ENCODE measurements around the gene ZNF511. TPM values are rescaled to one million over a fixed set of nuclear protein-coding genes. Genes with fewer than 3 reads are reported as not detected.
A peak's percentile ranks its signal among the peaks of the same experiment; 100 is the strongest.

ZNF511 gene
- total RNA-seq, 4 donors from 2014 or later = 16.1 to 26.7 (median 17.7) TPM

- H3K27ac ChIP-seq = no peak overlapping the region
- TF ChIP-seq POLR2A (IDR thresholded peaks at IDR 0.05) = no peak
- TF ChIP-seq CTCF (IDR thresholded peaks at IDR 0.05) = no peak
- H3K4me3 ChIP-seq = no peak overlapping the region
- H3K27me3 ChIP-seq = peaks cover 8 to 87% (median 28%) of the 10 kb centered on the region in 4 donors
- H3K36me3 ChIP-seq = no peaks in the 10 kb centered on the region
- intact Hi-C loops (cut with DNase I) = no loop called here
- 75 to 82% methylated on average over 24 of the region's 30 CpGs for WGBS, 2 donors
- no peak for DNase-seq
- no peaks in the 10 kb centered on the region for H3K9me3 ChIP-seq
- H3K4me1 ChIP-seq = peaks cover 18 to 34% (median 24%) of the 10 kb centered on the region in 3 donors
Observed at GRCh38 chr10:133332936-133333699, 24.4 kb downstream of the ZNF511 start.

GRCh38 chr10:133334503-133335245 is 26.0 kb downstream of the ZNF511 start:
- H3K9me3 ChIP-seq = no peaks in the 10 kb centered on the region
- 27 to 34% methylated on average over 9 to 14 of the region's 51 CpGs for WGBS, 2 donors
- H3K27ac ChIP-seq = no peak overlapping the region
- H3K36me3 ChIP-seq = no peaks in the 10 kb centered on the region
- DNase-seq = no peak
- peaks cover 8 to 87% (median 26%) of the 10 kb centered on the region in 4 donors for H3K27me3 ChIP-seq
- H3K4me1 ChIP-seq = peaks cover 18 to 30% (median 21%) of the 10 kb centered on the region in 3 donors
- no peak for TF ChIP-seq CTCF (IDR thresholded peaks at IDR 0.05)
- TF ChIP-seq POLR2A (IDR thresholded peaks at IDR 0.05) = no peak
- peak overlapping the region; percentile 9 to 56 (median 38) for H3K4me3 ChIP-seq
- intact Hi-C loops (cut with DNase I) = no loop called here

- Histone ChIP-seq H3K4me1 (peaks cover 18 to 25% (median 18%) of the 10 kb centered on the region in 3 donors), H3K27me3 (peaks cover 8 to 91% (median 26%) of the 10 kb centered on the region in 4 donors), H3K36me3 (no peaks in the 10 kb centered on the region), H3K9me3 (no peaks in the 10 kb centered on the region), H3K4me3 (peak overlapping the region; percentile 9 to 56 (median 38)), H3K27ac (peak overlapping the region in 1 of 4 donors; percentile 17)
- intact Hi-C loops (cut with DNase I) = no loop called here
- no peak for DNase-seq
- TF ChIP-seq CTCF (IDR thresholded peaks at IDR 0.05) = no peak
- TF ChIP-seq POLR2A (IDR thresholded peaks at IDR 0.05) = no peak
- WGBS, 2 donors = 1% methylated on average over 18 to 22 of the region's 75 CpGs
Observed at GRCh38 chr10:133335246-133336117, 26.8 kb downstream of the ZNF511 start.

- WGBS, 2 donors = 0% methylated on average over 3 of the region's 41 CpGs; no CpG with 5 or more reads in 1 of the 2 donors
- Histone ChIP-seq H3K36me3 (no peaks in the 10 kb centered on the region), H3K4me3 (peak overlapping the region in 3 of 4 donors; percentile 31 to 56 (median 45)), H3K9me3 (no peaks in the 10 kb centered on the region), H3K4me1 (peaks cover 18 to 25% (median 18%) of the 10 kb centered on the region in 3 donors), H3K27ac (peak overlapping the region in 1 of 4 donors; percentile 17), H3K27me3 (peaks cover 8 to 92% (median 26%) of the 10 kb centered on the region in 4 donors)
- TF ChIP-seq POLR2A (IDR thresholded peaks at IDR 0.05) = no peak
- TF ChIP-seq CTCF (IDR thresholded peaks at IDR 0.05) = no peak
- DNase-seq = no peak
- intact Hi-C loops (cut with DNase I) = no loop called here
Observed at GRCh38 chr10:133336118-133336576, 27.4 kb downstream of the ZNF511 start.
